Smooth muscle cell (in vitro differentiated cells): ENCODE data around the gene CMKLR1. TPM values are rescaled to one million over a fixed set of nuclear protein-coding genes. Genes with fewer than 3 reads are reported as not detected.

Experiments used
- DNase-seq: peaks from one replicate; lab custom pipeline; 2025; ENCODE audit not compliant: unreplicated experiment; lab: John Stamatoyannopoulos, UW
- H2AFZ ChIP-seq: fragments of 200-600 bp; sonication (generic); 2 replicates; pipeline ENCODE4 v1.6.0; 2016; ENCODE audit warnings: antibody characterized with exemption, low read depth, mild to moderate bottlenecking
- H3F3A ChIP-seq: fragments of 200-600 bp; sonication (generic); 2 replicates; pipeline ENCODE4 v1.6.0; 2017; ENCODE audit warnings: antibody characterized with exemption, low read depth
- H3K27ac ChIP-seq: fragments of 200-600 bp; sonication (generic); 2 replicates; pipeline ENCODE4 v1.5.1; 2016; ENCODE audit warnings: low read depth, mild to moderate bottlenecking
- H3K27me3 ChIP-seq: fragments of 200-600 bp; sonication (generic); 2 replicates; pipeline ENCODE4 v1.6.1; 2016; ENCODE audit warnings: low read depth, mild to moderate bottlenecking
- H3K36me3 ChIP-seq: fragments of 200-600 bp; sonication (generic); 2 replicates; pipeline ENCODE4 v1.5.1; 2016; ENCODE audit warnings: low read depth
- H3K4me1 ChIP-seq: fragments of 200-600 bp; sonication (generic); 2 replicates; pipeline ENCODE4 v1.5.1; 2016; ENCODE audit warnings: low read depth
- H3K4me2 ChIP-seq: fragments of 200-600 bp; sonication (generic); 2 replicates; pipeline ENCODE4 v1.6.0; 2016; ENCODE audit warnings: mild to moderate bottlenecking
- H3K4me3 ChIP-seq: fragments of 200-600 bp; sonication (generic); 2 replicates; pipeline ENCODE4 v1.5.1; 2016; ENCODE audit warnings: mild to moderate bottlenecking
- H3K79me2 ChIP-seq: fragments of 200-600 bp; sonication (generic); 2 replicates; pipeline ENCODE4 v1.6.0; 2016; ENCODE audit warnings: low read depth, mild to moderate bottlenecking
- H3K9ac ChIP-seq: fragments of 200-600 bp; sonication (generic); 2 replicates; pipeline ENCODE4 v1.6.0; 2016; ENCODE audit warnings: low read depth
- H3K9me3 ChIP-seq: fragments of 200-600 bp; sonication (generic); replicated peaks from 2 replicates; pipeline ENCODE4 v1.5.1; 2016; ENCODE audit warnings: low read depth
- H4K20me1 ChIP-seq: fragments of 200-600 bp; sonication (generic); 2 replicates; pipeline ENCODE4 v1.6.0; 2016; ENCODE audit warnings: low read depth
- WGBS: methylation state at CpG from one replicate; pipeline ENCODE4 v1.1.7; 2016; ENCODE audit warnings: low lambda C conversion rate; 5-methylcytosine and 5-hydroxymethylcytosine counted together
- polyA plus RNA-seq: library from polyadenylated mRNA; unstranded; fragments of >200 nt; fragmentation: Nextera tagmentation; extraction: Ambion mirVana; gene quantifications from 2 replicates; pipeline ENCODE4 v1.2.1, GENCODE V29; 2016
- total RNA-seq: library from RNA; depleted of rRNA; stranded (reverse); fragments of >200 nt; gene quantifications from 2 replicates; pipeline ENCODE4 v1.2.3, GENCODE V29; 2014
- TF ChIP-seq, protein P1 (sequence below): fragments of 200-600 bp; sonication (generic); IDR thresholded peaks from 2 replicates; pipeline ENCODE4 v1.5.1; 2017; ENCODE audit warnings: borderline replicate concordance, mild to moderate bottlenecking, antibody characterized with exemption; ENCODE audit not compliant: insufficient read depth, poor library complexity, severe bottlenecking

The CMKLR1 gene
- total and polyA plus RNA-seq, 2 experiments from 2014 or later = 179 to 294 TPM

DNA sequence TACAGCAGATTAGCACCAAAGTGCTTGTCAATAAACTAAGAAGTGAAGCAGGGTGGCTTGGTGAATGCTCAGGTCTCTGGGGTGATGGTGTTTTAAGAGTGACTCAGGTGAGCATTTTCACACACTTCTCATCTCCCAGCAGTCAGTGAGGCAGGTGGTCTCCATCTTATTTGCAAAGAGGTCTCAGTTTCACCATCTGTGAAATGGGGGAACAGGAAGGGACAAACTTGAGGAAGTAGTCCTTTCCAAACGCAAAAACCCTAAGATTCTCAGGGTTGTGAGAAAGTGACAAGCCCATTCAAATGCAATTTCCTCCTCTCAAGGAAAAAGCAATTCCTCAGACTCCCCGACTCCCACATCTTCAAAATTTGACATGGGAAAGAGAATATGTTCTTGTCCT is 54.1 kb downstream of the CMKLR1 start:
- Histone ChIP-seq H3K79me2 (no peaks in the 10 kb centered on the region), H3K36me3 (peaks cover 2% of the 10 kb centered on the region), H3K4me1 (no peaks in the 10 kb centered on the region), H3K27me3 (no peaks in the 10 kb centered on the region), H2AFZ (no peak overlapping the region), H3K27ac (no peak overlapping the region), H3K9me3 (no peaks in the 10 kb centered on the region), H3K9ac (no peak overlapping the region), H3F3A (peaks cover 8% of the 10 kb centered on the region), H3K4me2 (no peak overlapping the region), H4K20me1 (peaks cover 28% of the 10 kb centered on the region), H3K4me3 (no peak overlapping the region)
- no peak for DNase-seq
- TF ChIP-seq, protein P1, sequence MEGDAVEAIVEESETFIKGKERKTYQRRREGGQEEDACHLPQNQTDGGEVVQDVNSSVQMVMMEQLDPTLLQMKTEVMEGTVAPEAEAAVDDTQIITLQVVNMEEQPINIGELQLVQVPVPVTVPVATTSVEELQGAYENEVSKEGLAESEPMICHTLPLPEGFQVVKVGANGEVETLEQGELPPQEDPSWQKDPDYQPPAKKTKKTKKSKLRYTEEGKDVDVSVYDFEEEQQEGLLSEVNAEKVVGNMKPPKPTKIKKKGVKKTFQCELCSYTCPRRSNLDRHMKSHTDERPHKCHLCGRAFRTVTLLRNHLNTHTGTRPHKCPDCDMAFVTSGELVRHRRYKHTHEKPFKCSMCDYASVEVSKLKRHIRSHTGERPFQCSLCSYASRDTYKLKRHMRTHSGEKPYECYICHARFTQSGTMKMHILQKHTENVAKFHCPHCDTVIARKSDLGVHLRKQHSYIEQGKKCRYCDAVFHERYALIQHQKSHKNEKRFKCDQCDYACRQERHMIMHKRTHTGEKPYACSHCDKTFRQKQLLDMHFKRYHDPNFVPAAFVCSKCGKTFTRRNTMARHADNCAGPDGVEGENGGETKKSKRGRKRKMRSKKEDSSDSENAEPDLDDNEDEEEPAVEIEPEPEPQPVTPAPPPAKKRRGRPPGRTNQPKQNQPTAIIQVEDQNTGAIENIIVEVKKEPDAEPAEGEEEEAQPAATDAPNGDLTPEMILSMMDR = no peak
- WGBS = 73% methylated on average over 2 of the region's 2 CpGs

DNA sequence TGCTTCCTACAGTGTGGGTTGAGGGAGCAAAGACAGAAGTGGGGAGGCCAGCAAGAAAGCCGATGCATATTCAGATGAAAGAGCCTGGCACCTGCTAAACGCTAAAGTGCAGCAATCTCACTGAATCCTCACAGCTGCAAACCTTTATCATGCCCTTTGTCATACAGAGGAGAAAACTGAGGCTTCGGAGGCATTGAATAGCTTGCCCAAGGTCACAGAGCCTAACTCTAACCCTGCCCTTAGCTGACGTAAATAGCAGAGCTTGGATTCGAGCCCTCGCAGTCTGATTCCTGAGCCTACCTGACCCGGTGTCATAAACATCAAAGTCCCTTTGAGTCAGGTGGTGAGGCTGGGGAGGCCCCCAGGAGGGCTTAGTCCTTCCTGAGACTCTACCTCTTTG is 54.9 kb downstream of the CMKLR1 start:
- H3K4me2 ChIP-seq = no peak overlapping the region
- 69% methylated on average over 7 of the region's 7 CpGs for WGBS
- no peaks in the 10 kb centered on the region for H3K27me3 ChIP-seq
- no peaks in the 10 kb centered on the region for H3K79me2 ChIP-seq
- no peaks in the 10 kb centered on the region for H3K36me3 ChIP-seq
- H3K4me1 ChIP-seq = no peaks in the 10 kb centered on the region
- no peak for DNase-seq
- H3K4me3 ChIP-seq = no peak overlapping the region
- no peak overlapping the region for H2AFZ ChIP-seq
- H3K9me3 ChIP-seq = no peaks in the 10 kb centered on the region
- H3F3A ChIP-seq = peaks cover 6% of the 10 kb centered on the region
- no peak overlapping the region for H3K9ac ChIP-seq
- no peak overlapping the region for H3K27ac ChIP-seq
- peaks cover 19% of the 10 kb centered on the region for H4K20me1 ChIP-seq
- TF ChIP-seq, protein P1 = no peak

DNA sequence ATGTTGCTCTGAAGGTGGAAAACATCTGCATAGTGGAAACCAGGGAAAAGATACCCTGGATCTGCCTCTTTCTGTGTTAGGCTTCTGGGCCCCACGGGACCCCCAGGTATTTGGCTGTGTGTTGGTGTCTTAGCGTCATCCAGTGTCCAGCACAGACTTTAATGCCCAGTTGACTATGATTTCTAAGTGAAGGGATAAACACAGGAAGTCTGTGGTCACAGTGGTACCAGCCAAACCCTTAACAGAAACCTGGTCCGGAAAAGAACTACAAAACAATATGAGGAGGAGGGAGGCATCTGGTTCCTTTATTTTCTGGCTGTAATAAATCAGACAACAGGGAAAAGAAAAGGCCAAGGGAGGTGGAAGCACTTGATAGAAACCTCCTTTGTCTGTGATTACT is 56.4 kb downstream of the CMKLR1 start:
- no peak for DNase-seq
- H3K9ac ChIP-seq = no peak overlapping the region
- no peak overlapping the region for H3K4me3 ChIP-seq
- H3K36me3 ChIP-seq = no peaks in the 10 kb centered on the region
- WGBS = 61% methylated on average over 3 of the region's 3 CpGs
- H3K27ac ChIP-seq = no peak overlapping the region
- TF ChIP-seq, protein P1 = no peak
- H2AFZ ChIP-seq = no peak overlapping the region
- H3K9me3 ChIP-seq = no peaks in the 10 kb centered on the region
- H4K20me1 ChIP-seq = peaks cover 4% of the 10 kb centered on the region
- H3K79me2 ChIP-seq = no peaks in the 10 kb centered on the region
- peaks cover 6% of the 10 kb centered on the region for H3F3A ChIP-seq
- no peaks in the 10 kb centered on the region for H3K4me1 ChIP-seq
- H3K4me2 ChIP-seq = no peak overlapping the region
- H3K27me3 ChIP-seq = no peaks in the 10 kb centered on the region

DNA sequence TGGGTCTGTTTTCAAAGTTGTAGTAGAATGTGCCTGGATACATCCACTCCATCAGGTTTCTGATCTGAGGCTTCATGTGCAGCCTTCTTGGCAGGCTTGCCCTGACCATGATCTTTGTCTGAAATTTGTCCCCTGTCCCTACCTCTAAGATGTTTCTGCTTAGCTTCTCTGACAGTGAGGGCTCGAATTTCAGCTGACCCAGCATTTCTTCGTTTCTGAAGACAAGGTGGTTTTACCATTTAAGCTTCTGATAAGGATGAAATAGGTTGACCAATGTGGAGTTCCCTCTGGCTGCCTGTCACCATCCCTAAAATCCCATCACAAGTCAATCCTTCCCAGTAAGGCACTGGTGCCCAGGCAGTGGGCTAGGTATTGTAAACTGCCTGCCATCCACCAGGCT is 57.0 kb downstream of the CMKLR1 start:
- H2AFZ ChIP-seq = no peak overlapping the region
- H3K36me3 ChIP-seq = no peaks in the 10 kb centered on the region
- H4K20me1 ChIP-seq = peaks cover 3% of the 10 kb centered on the region
- H3K27ac ChIP-seq = no peak overlapping the region
- H3K4me3 ChIP-seq = no peak overlapping the region
- H3K4me2 ChIP-seq = no peak overlapping the region
- no peaks in the 10 kb centered on the region for H3K27me3 ChIP-seq
- WGBS = 56% methylated on average over 2 of the region's 2 CpGs
- no peak for DNase-seq
- H3K4me1 ChIP-seq = no peaks in the 10 kb centered on the region
- no peaks in the 10 kb centered on the region for H3K9me3 ChIP-seq
- TF ChIP-seq, protein P1 = no peak
- H3K79me2 ChIP-seq = no peaks in the 10 kb centered on the region
- peaks cover 6% of the 10 kb centered on the region for H3F3A ChIP-seq
- H3K9ac ChIP-seq = no peak overlapping the region
